Ishikawa (cell line): ENCODE data around the gene ZNF408.

ENCODE experiments used
- CEBPB ChIP-seq: IDR thresholded peaks from 2 replicates; pipeline ENCODE4 v1.6.1; 2012
- CREB1 ChIP-seq: IDR thresholded peaks from 2 replicates; pipeline ENCODE4 v1.6.1; 2012; ENCODE audit warnings: low read depth
- EGR1 ChIP-seq: IDR thresholded peaks from 2 replicates; pipeline ENCODE4 v1.6.1; 2012
- EP300 ChIP-seq: IDR thresholded peaks from 2 replicates; pipeline ENCODE4 v1.6.1; 2012; ENCODE audit warnings: borderline replicate concordance
- FOXM1 ChIP-seq: IDR thresholded peaks from 2 replicates; pipeline ENCODE4 v1.6.1; 2012; ENCODE audit warnings: low read depth, borderline replicate concordance
- NFIC ChIP-seq: IDR thresholded peaks from 2 replicates; pipeline ENCODE4 v1.6.1; 2012
- RAD21 ChIP-seq: IDR thresholded peaks from 2 replicates; pipeline ENCODE4 v1.6.1; 2012; ENCODE audit warnings: low read depth
- TAF1 ChIP-seq: IDR thresholded peaks from 2 replicates; pipeline ENCODE4 v1.6.1; 2012; ENCODE audit warnings: low read depth, mild to moderate bottlenecking
- TCF12 ChIP-seq: IDR thresholded peaks from 2 replicates; pipeline ENCODE4 v1.6.1; 2012; ENCODE audit warnings: low read depth
- TEAD4 ChIP-seq: IDR thresholded peaks from 2 replicates; pipeline ENCODE4 v1.6.1; 2012
- YY1 ChIP-seq: IDR thresholded peaks from 2 replicates; pipeline ENCODE4 v1.6.1; 2012; ENCODE audit warnings: low read depth
- ZBTB7A ChIP-seq: IDR thresholded peaks from 2 replicates; pipeline ENCODE4 v1.6.1; 2012; ENCODE audit warnings: low read depth
- TF ChIP-seq, protein P1 (sequence below): IDR thresholded peaks from 2 replicates; pipeline ENCODE4 v1.6.1; 2012
- TF ChIP-seq, protein P2 (sequence below): IDR thresholded peaks from 2 replicates; pipeline ENCODE4 v1.6.1; 2012; ENCODE audit warnings: low read depth, mild to moderate bottlenecking
- TF ChIP-seq, protein P3 (sequence below): IDR thresholded peaks from 2 replicates; pipeline ENCODE4 v1.6.1; 2012

Gene ZNF408

DNA sequence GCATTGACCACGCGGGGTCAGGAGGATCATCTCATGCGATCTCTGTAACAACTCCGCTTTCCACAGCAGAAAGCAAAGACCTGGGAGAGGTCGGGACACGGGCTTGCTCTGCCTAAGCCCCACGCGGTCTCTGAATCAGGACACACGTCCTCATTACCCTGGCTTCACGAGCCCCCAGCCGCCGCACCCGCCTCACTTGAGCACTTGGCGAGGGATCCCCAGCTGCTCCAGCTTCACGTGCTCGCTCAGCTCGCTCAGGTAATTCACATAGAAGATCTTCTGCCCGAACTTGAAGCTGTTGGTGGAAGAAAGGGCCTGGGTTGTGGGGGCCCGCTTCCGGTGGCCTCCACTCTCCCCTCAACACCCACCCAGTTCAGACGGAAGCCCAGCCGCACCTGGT is 20.0 kb upstream of the ZNF408 start:
- TF ChIP-seq, protein P1, sequence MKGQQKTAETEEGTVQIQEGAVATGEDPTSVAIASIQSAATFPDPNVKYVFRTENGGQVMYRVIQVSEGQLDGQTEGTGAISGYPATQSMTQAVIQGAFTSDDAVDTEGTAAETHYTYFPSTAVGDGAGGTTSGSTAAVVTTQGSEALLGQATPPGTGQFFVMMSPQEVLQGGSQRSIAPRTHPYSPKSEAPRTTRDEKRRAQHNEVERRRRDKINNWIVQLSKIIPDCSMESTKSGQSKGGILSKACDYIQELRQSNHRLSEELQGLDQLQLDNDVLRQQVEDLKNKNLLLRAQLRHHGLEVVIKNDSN: no peak
- TF ChIP-seq FOXM1 (no peak), NFIC (no peak), EP300 (no peak), TCF12 (no peak)

DNA sequence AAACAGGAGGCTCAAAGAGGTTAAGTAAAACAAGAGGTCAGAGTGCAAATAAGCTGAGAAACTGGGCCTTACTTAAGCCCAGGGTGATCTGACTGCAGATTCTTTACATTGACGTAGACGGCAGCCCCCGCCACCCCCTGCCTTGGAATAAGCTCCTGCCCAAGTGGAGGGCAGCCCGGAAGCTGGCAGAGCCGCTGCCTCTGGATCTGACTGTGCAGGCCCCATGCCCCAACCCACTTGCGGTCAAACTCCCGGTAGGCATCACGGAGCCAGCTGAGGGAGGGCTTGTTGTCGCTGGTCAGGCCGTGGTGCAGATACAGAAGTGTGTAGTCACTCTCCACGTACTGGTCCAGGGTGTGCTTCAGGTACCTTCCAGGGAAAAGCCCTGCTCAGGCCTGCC is 19.0 kb upstream of the ZNF408 start:
- TF ChIP-seq, protein P2, sequence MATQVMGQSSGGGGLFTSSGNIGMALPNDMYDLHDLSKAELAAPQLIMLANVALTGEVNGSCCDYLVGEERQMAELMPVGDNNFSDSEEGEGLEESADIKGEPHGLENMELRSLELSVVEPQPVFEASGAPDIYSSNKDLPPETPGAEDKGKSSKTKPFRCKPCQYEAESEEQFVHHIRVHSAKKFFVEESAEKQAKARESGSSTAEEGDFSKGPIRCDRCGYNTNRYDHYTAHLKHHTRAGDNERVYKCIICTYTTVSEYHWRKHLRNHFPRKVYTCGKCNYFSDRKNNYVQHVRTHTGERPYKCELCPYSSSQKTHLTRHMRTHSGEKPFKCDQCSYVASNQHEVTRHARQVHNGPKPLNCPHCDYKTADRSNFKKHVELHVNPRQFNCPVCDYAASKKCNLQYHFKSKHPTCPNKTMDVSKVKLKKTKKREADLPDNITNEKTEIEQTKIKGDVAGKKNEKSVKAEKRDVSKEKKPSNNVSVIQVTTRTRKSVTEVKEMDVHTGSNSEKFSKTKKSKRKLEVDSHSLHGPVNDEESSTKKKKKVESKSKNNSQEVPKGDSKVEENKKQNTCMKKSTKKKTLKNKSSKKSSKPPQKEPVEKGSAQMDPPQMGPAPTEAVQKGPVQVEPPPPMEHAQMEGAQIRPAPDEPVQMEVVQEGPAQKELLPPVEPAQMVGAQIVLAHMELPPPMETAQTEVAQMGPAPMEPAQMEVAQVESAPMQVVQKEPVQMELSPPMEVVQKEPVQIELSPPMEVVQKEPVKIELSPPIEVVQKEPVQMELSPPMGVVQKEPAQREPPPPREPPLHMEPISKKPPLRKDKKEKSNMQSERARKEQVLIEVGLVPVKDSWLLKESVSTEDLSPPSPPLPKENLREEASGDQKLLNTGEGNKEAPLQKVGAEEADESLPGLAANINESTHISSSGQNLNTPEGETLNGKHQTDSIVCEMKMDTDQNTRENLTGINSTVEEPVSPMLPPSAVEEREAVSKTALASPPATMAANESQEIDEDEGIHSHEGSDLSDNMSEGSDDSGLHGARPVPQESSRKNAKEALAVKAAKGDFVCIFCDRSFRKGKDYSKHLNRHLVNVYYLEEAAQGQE: no peak
- TF ChIP-seq CREB1 (no peak), TEAD4 (no peak), CEBPB (no peak), FOXM1 (no peak), TAF1 (no peak), TCF12 (no peak), RAD21 (no peak), ZBTB7A (no peak), NFIC (no peak), EP300 (no peak), YY1 (no peak), EGR1 (no peak)
- TF ChIP-seq, protein P1: no peak
- TF ChIP-seq, protein P3, sequence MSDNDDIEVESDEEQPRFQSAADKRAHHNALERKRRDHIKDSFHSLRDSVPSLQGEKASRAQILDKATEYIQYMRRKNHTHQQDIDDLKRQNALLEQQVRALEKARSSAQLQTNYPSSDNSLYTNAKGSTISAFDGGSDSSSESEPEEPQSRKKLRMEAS: no peak

DNA sequence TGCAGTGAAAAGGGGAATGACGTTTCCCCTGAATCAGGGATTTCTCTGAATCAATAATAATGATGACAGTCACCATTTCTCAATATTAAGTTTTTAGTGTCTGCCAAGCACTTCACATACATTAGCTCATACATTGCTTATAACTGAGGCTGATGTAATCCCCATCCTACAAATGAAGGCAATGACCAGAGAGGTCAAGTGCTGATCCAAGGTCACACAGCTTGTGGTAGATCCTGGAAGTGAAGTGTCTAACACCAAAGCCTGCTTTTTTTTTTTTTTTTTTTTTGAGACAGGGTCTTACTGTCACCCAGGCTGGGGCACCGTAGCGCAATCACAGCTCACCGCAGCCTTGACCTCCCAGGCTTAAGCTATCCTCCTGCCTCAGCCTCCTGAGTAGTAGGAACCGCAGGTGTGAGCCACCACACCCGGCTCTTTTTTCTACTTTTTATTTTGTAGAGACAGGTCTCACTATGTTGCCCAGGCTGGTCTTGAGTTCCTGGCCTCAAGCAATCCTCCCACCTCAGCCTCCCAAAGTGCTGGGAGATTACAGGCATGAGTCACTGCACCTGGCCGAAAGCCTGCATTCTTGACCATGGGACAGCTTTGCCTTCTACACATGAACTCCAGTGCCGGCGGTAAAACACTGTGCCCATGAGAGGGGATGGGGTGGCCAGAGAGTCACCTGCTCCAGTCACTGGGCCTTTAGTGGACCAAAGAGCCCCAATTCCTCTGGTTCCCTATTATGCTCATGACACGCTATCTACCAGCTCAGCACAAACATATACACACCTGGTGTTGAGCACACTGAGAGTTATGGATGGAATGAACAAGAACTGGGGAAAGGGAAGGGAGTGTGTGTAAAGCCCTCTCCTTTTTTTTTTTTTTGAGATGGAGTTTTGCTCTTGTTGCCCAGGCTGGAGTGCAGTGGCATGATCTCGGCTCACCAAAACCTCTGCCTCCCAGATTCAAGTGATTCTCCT is 17.8 kb upstream of the ZNF408 start:
- TF ChIP-seq, protein P3: no peak
- TF ChIP-seq ZBTB7A (no peak), TEAD4 (peak; percentile 8; the same call in 1 of the 2 replicates), CREB1 (no peak), EGR1 (no peak), RAD21 (no peak)
- TF ChIP-seq, protein P1: no peak
- TF ChIP-seq, protein P2: no peak

DNA sequence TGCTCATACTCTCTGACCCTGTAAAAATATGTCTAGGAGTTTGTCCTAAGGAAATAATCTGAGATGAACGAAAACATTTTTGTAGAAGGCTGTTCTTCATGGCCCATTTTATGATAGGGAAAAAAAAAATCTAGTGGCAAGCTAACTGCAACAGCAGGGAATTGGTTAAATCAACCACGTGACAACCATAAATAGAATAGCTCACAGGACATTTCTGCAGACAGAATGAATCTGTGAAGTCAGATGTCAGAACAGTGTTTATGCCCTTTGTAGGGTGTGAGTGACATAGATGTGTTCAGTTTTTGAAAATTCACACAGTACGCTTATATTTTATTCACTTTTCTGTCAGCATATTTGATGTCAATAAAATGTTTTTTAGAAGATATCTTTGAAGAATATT is 16.5 kb upstream of the ZNF408 start:
- TF ChIP-seq EP300: no peak
- TF ChIP-seq TEAD4: no peak
- TF ChIP-seq CREB1: no peak
- TF ChIP-seq, protein P3: no peak
- TF ChIP-seq, protein P2: no peak
- no peak for TF ChIP-seq NFIC
- TF ChIP-seq YY1: no peak
- no peak for TF ChIP-seq RAD21
- TF ChIP-seq FOXM1: no peak
- TF ChIP-seq TCF12: no peak
- TF ChIP-seq TAF1: no peak
- TF ChIP-seq CEBPB: no peak
- TF ChIP-seq, protein P1: no peak
- TF ChIP-seq EGR1: no peak
- no peak for TF ChIP-seq ZBTB7A
